GM21737 (cell line): ENCODE data around the gene GPR158.
"Not testable (repeated sequence)": the region's sequence is repeated elsewhere in the genome, so short reads cannot be mapped to it uniquely, and the experiment has no call there.

Source experiments
- ATAC-seq: cut with Tn5 transposase; IDR thresholded peaks from one replicate; pipeline ENCODE4 v1.9.1; 2021; ENCODE audit warnings: mild to moderate bottlenecking, moderate library complexity; ENCODE audit not compliant: unreplicated experiment

GPR158 gene

DNA sequence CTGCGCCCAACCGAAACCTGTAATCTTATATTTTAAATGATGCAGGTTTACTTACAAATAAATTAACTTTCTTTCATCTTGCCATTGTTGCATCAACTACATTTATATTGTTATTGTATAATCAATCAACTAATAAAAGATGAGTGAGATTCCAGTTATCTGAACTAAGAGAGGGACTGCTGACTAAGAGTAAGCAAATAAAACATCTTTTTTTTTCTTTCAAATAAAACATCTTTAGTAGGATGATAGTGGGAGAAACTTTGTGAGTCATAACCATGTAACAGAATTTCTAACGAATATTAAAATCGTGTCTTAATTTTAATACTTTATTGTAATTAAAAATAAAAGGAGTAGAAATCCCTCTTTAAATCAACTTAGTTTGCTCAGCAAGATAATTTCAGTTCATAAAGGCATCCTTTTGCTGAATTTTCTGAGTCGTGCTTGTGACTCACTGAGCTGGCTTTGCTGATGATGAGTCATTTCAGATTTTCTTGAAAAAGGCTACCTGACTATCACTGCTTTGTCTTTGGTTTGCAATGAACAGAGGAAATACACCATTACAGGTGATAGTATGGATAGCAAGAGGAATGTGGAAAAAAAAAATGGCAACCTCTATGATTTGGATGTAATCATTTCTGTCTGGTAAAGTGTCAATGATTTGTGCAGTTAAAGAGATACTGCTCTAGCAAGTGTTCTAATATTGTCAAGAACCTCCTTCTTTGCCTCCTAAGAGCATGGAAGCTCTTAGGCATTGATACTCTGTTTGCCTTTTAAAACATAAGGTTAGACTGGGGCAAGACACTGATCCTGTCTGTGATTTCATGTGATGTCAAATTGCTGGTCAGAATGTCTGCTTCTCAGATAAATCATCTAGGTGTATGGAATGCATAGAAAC, 119.5 kb downstream of the GPR158 start:
- no peak for ATAC-seq

DNA sequence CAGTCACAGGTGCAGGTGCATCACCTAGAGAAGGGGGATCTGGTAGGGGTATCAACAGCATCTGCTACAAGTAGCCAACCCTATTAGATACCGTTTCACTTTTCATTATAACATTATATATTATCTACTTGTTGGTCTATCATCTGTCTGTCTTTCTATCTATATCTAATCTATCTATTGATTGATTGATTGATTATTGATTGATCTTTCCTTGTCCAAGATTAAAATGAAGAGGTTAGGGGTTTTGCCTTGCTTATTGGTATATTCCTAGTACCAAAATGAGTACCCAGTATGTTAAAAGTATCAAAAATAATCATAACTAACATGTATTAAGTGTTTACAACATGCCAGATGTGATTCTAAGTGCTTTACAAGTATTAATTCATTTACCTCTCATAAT, 121.5 kb downstream of the GPR158 start:
- ATAC-seq = no peak

DNA sequence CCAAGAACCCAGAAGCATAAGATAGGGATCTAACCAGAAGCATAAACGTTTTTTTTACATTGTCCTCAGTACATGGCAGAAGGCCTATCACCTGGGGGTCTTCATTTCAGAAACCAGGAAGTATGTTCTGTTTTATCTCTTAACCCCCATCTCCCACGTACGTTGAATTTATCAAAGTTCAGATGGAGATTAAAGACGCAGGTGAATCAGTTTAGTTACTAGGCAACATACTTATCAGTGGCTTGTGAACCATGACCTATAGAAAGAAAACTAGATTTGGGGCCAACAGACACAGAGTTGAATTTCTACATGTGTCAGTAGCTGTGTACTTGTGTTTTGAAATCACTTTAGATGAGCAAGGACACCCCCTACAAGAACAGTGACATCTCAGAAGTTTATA, 122.7 kb downstream of the GPR158 start:
- ATAC-seq = no peak

DNA sequence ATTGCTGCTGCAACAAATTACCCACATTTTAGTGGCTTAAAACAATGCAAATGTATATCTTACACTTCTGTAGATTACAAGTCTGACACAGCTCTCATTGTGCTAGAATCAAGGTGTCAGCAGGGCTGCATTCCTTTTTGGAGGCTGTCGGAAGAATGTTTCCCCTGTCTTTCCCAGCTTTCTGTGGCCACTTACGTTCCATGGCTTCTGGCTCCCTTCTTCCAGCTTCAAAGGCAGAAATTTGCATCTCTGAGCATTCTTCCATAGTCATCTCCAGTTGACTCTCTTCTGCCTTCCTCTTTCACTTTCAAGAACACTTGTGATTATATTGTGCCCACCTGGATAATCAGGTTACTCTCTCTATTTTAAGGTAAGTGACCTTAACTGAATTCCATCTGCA, 125.3 kb downstream of the GPR158 start:
- ATAC-seq = no peak

DNA sequence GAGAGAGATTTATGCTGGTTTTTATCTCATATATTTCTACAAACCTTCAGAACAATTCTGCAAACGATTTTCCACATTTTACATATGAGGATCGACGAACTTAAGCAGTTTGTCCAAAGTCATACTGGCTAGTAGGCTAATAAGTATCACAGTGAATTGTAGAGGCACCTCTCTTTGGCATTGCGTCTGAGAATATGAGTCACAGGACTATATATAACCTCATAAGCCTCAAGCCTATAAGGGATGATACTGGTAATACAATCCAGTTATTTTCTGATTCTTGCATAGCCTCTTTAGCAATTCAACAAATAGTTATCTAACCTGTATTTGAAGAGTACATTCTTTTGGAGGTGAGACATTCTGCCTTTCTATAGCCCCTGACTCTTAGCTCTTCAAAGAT, 129.8 kb downstream of the GPR158 start:
- no peak for ATAC-seq

DNA sequence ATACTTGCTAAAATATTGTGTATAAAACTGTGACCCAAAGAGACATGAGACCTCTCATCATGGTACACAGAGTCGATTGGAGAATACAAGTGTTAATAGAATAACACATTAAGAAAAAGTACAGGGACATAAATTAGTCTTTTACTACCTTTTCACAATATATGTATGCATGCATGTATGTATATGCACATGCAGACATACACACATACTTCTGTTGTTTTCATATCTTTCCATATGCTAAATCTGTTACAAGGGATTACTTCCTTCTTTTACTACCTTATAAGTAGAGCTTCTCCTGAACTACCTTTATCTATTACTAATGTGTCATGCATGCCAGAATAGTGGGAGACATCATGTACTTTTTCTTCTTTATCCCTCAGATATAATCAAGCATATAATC, 131.6 kb downstream of the GPR158 start:
- ATAC-seq = no peak

DNA sequence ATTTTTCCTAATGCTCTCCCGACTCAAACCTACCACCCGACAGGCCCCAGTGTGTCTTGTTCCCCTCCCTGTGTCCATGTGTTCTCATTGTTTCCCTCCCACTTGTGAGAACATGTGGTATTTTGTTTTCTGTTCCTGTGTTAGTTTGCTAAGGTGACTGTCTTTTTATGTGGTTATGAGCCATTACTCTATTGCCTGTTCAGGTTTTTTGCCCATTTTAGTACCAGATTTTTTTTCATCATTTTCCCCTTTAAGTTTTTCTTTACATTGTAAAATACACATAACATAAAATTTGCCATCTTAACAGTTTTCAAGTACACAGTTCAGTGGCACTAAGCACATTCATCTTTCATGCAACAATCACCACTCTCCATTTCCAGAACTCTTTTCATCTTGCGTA, 133.5 kb downstream of the GPR158 start:
- ATAC-seq = no peak

DNA sequence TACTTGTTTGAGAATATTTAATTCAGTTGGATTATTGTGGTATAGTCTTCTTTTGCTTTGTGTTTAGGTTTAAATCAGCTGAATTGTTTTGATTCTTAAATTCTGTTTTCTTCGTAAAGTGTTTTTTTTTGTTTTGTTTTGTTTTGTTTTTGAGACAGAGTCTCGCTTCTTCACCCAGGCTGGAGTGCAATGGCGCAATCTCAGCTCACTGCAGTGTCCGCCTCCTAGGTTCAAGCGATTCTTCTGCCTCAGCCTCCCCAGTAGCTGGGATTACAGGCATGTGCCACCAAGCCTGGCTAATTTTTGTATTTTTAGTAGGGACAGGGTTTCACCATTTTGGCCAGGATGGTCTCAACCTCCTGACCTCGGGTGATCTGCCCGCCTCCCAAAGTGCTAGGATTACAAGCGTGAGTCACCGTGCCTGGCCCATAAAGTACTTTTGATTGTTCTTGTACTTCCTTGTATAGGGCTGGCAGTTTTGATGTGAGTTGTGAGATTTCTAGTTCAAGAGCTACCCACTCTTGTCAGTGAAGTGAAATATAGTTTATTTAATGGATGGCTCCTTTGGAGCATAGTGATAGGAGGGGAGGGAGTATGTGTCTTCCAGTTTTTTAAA, 142.9 kb downstream of the GPR158 start:
- ATAC-seq = not testable (repeated sequence)

DNA sequence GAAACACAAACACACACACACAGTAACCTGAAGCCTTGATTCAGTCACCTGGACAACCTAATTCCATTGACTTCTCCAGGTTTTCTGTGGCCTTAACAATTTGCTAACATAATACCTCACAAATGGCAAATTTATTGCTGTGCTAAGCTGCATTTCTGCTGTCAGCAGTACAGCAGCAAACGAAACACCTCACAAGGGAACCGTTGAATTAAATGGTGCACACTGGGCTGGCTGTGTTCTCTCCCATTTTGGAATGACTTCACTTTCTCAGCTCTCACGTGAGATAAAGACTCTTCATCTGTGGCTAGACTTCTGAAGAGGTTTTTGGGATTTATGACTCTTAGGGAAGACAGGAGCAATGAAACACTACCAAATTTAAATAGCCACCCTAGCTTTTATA, 152.5 kb downstream of the GPR158 start:
- no peak for ATAC-seq

DNA sequence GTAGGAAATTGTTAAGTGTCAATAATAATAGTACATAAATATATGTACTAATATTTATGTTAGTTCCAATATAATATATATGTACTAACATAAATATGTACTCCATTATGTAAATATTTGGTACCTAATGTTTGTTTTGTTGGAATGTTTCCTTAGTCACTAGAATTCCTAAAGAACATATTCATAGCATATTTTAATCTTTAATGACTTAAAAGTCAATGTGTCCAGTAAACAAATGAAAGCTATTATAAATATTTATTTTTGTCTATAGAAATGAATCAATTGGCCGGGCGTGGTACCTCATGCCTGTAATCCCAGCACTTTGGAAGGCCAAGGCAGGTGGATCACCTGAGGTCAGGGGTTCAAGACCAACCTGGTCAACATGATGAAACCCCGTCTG, 153.6 kb downstream of the GPR158 start:
- ATAC-seq = no peak

DNA sequence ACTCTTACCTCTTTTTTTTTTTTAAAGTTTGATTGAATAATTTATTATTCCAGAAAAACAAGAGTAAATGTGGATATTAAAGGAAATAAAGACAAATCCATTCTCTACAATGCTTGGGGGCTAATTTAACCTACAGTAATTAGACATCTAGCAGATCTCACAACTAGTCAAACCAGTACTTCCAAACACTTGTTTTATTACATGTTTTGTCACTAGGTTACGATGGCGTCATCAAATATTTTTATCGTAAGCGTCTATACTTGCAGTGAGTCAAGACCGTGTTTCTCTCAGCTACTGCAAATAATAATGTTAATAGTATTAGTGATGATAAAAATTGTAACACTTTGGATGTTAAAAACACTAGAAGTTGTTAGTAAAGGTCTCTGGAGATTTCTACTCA, 154.8 kb downstream of the GPR158 start:
- not testable (repeated sequence) for ATAC-seq

DNA sequence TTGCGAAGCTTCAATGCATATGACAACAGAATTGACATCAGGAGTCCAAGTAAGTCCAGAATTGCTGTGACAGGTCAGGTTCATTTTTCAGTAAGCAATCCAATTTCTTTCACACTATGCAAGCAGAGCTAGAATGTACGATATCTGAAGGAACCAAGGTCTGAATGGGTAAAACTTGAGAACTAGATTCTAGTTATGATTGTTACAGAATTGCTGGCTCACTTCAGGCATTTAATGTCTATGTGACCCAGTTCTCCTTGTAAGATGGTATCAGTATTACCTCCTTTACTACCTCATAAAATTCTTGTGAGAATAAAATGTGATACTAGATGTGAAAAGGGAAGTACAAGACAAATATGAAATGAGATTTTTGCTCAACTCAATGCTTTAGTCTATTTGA, 159.6 kb downstream of the GPR158 start:
- ATAC-seq = no peak

DNA sequence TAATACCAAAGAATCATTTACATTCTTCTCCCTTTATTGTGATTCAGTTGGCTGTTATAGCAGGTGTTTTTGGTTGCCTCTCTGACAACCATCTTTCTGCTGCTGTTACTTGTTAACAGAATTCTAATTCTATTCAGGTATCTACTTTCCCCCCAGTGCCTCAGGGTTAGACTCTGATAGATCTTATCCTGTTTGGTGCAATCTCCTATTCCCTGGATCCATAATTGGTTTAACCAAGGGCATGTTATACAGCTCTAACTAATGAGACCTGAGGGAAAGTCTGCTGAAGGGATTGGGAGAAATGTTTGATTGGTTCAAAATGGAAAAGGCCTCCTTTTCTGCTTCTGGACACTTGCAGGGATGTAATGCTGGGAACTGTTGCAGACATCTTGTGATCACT, 161.5 kb downstream of the GPR158 start:
- no peak for ATAC-seq

DNA sequence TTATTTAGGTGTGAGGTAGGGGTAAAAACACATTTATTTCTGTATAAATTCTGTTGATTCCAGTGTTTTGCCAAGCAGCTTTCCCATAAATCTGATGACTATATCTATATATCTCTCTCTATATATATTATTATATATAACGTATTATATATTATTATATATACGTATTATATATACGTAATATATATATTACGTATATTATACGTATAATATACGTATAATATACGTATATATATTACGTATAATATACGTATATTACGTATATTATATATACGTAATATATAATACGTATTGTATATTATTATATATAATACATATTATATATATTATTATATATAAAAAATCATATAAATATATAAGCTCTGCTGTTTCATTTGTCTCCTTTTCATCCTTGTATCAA, 163.5 kb downstream of the GPR158 start:
- no peak for ATAC-seq

DNA sequence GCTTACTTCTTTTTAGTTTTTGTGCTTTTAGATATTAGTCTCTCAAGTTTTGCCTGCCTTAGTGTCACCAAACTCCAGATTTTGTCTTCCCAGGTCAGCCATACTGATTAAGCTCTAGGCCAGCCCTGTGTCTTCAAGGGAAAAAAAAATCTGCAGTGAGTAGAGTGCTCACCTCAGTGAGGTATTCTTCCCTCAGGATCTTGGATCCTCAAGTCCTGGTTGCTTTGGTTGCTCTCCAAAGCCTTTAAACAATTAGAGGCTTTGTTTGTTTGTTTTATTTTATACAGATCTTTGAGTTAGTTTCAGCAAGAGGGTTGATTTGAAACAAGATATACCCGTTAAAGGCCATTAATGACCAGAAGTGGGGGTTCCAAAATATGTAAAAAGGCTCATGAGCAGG, 165.2 kb downstream of the GPR158 start:
- ATAC-seq = no peak

DNA sequence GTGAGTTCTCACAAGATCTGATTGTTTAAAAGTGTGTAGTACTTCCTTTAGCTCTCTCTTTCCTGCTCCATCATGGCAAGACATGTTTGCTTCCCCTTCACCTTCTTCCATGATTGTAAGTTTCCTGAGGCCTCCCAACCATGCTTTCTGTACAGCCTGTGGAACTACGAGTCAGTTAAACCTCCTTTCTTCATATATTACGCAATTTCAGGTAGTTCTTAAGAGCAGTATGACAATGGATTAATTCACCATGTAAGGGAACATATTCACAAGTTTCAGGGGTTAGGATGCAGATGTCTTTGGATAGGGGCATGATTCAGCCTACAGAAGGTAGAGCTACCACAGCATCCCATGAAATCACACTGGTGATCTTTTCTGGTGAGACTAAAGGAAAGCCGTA, 174.7 kb downstream of the GPR158 start:
- ATAC-seq = no peak

DNA sequence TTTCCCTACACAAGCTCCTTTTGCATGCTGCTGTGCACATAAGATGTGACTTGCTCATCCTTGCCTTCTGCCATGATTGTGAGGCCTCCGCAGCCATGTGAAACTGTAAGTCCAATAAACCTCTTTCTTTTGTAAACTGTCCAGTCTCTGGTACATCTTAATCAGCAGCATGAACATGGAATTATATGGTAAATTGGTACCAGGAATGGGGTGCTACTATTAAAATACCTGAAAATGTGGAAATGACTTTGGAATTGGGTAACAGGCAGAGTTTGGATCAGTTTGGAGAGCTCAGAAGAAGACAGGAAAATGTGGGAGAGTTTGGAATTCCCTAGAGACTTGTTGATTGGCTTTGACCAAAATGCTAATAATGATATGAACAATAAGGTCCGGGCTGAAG, 181.8 kb downstream of the GPR158 start:
- no peak for ATAC-seq

DNA sequence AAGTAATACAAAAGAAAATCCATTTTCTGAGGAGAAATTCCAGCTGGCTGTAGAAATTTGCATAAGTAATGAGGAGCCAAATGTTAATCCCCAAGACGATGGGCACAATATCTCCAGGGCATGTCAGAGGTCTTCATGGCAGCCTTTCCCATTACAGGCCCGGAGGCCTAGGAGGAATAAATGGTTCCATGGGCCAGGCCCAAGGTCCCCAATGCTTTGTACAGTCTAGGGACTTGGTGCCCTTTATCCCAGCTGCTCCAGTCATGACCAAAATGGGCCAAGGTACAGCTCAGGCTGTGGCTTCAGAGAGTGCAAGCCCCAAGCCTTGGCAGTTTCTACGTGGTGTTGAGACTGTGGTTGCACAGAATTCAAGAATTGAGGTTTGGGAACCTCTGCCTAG, 182.5 kb downstream of the GPR158 start:
- ATAC-seq = no peak

DNA sequence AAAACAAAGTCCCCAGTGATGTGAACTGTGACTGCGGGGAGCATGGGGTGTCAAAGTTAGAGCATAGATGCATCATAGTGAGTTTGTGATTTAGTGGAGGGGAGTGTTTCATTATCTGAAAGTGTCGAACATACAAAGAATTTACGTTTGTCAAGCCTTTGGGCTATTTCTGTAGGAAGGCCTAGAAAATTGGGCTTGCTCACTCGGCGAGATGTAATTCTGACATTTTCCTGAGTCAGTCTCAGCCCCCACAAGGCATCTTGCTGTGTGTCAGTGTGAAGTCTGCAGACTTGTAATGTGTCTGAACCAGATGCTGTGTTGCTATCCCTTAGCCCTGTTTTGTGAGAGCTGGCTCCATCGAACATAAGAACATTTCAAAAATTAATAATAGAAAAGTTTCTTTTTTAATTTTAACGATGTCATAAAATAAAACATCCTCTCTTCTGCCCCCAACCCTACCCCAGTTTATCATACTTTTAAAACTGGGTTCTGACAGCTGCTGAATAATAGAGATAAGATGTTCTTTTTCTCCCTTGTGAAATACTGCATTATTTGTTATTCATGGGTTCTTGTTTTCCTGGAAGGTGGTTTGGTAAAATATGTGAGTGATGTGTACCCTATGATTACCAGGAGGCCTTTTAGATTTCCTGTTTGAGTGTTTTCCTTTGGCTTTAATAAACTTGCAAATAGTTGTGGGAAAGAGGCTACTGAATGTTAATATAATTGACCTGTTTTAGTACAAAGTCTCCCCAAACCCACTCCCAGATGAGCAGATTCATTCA, 207.4 kb downstream of the GPR158 start:
- no peak for ATAC-seq

DNA sequence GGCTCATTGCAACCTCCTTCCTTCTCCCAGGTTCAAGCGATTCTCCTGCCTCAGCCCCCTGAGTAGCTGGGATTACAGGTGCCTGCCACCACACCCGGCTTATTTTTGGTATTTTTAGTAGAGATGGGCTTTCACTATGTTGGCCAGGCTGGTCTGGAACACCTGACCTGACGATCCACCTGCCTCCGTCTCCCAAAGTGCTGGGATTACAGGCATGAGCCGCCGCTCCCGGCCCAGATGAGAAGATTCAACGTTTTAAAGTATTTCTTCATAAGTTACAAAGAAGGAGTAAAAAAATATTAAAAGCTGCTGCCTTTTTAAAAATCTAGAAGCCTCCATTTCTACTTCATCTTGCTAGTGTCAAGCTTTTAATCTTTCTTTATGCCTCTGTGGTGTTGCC, 208.1 kb downstream of the GPR158 start:
- ATAC-seq = not testable (repeated sequence)

DNA sequence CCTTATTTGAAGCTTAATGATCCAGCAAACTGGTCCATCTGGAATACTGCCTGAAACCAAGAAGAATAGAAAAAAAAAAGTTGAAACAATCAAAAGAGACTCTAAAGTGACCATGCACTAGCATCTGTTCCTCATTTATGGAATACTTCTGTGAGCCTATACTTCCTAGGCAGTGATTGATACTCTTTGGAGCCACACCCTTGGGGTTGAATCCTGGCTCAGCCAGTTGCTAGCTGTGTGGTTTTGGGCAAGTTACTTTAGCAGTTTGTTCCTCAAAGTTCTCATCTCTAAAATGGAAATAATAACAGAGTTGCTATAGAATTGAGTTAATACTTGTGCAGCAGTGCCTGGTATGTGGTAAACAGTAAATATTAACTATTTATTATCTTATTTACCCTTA, 208.9 kb downstream of the GPR158 start:
- ATAC-seq = no peak

DNA sequence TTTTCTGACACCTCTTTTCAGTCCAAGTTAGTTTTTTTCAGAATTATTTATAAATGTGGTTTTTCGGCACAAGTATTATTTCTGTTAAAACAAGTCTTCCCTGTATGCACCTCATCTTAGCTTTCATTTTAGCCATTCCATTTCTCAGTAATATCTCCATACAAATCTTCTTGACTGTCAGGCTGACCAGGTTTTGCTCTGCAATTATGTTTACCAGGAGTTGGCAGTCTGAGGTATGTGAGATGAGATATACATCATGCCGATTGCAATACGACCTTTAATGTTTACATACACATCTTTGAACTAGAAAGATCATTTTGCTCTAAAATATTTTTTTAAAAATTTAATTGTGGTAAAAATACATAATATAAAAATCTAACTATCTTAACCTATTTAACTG, 209.8 kb downstream of the GPR158 start:
- ATAC-seq = no peak
